NB4 (cell line): ENCODE data around the gene SLC15A5.

Experiments used
- CTCF ChIP-seq: IDR thresholded peaks from one replicate; pipeline ENCODE4 v1.5.1; 2012; ENCODE audit warnings: low read depth, low read length
- MYC ChIP-seq: IDR thresholded peaks from 2 replicates; pipeline ENCODE4 v1.6.1; 2011; ENCODE audit warnings: low read depth, low read length
- POLR2A ChIP-seq: IDR thresholded peaks from 2 replicates; pipeline ENCODE4 v1.6.1; 2011; ENCODE audit warnings: mild to moderate bottlenecking; ENCODE audit not compliant: insufficient read length; ENCODE audit errors: extremely low read depth

GRCh38 chr12:16218234-16218633 is 59.3 kb downstream of the SLC15A5 start:
- no peak for TF ChIP-seq POLR2A
- no peak for TF ChIP-seq CTCF
- no peak for TF ChIP-seq MYC
